Panc1 (cell line): ENCODE data around the gene PSMB2. TPM values are rescaled to one million over a fixed set of nuclear protein-coding genes. Genes with fewer than 3 reads are reported as not detected.

ENCODE experiments used
- ATAC-seq: fragments of 200-7000 bp; cut with Tn5 transposase; 2 replicates; pipeline ENCODE4 v1.9.1; 2020; ENCODE audit warnings: mild to moderate bottlenecking, moderate library complexity
- BruUV-seq: library from RNA; stranded (reverse); fragments of 400-500 nt; replicated peaks from 2 replicates; lab custom pipeline; 2021; lab: Mats Ljungman, UMichigan
- CTCF ChIA-PET: fragments of 300-600 bp; sonication (Branson Sonifier 250); formaldehyde crosslinking; loops from one replicate; lab custom pipeline; 2022; ENCODE audit warnings: antibody characterized with exemption; lab: Charles Lee
- POLR2A ChIA-PET: fragments of 300-600 bp; sonication (Branson Sonifier 250); formaldehyde crosslinking; loops from one replicate; lab custom pipeline; 2022; ENCODE audit warnings: antibody characterized with exemption; lab: Charles Lee
- DNase-seq: peaks from one replicate; pipeline ENCODE4 v3.0.0-alpha.2; 2010; ENCODE audit warnings: low read depth, low spot score
- H3K27ac ChIP-seq: 2 replicates; pipeline ENCODE4 v1.5.1; 2011; ENCODE audit warnings: mild to moderate bottlenecking, low read length, inconsistent platforms
- H3K27me3 ChIP-seq: fragments of 200-500 bp; sonication (Bioruptor generic); 2 replicates; pipeline ENCODE4 v1.6.0; 2014; ENCODE audit warnings: low read length, inconsistent platforms; ENCODE audit not compliant: control insufficient read depth, insufficient read depth
- H3K36me3 ChIP-seq: fragments of 200-500 bp; sonication (Bioruptor generic); 2 replicates; pipeline ENCODE4 v1.5.1; 2014; ENCODE audit warnings: inconsistent platforms, mild to moderate bottlenecking, low read length, moderate library complexity; ENCODE audit not compliant: control insufficient read depth, insufficient read depth
- H3K4me1 ChIP-seq: 2 replicates; pipeline ENCODE4 v1.5.1; 2011; ENCODE audit warnings: inconsistent platforms, mild to moderate bottlenecking, low read length, moderate library complexity; ENCODE audit not compliant: control insufficient read depth, insufficient read depth
- H3K4me3 ChIP-seq, 2 experiments: 2 replicates each; pipeline ENCODE4 v1.5.1; 2011 to 2012; ENCODE audit warnings: low read depth in 2 of 2, low read length in 2 of 2, mild to moderate bottlenecking in 2 of 2, inconsistent platforms in 1 of 2, moderate library complexity in 1 of 2
- H3K9me3 ChIP-seq: fragments of 200-500 bp; sonication (Bioruptor generic); 2 replicates; pipeline ENCODE4 v1.5.1; 2014; ENCODE audit warnings: low read depth, mild to moderate bottlenecking, inconsistent platforms, low read length, moderate library complexity; ENCODE audit not compliant: control insufficient read depth, insufficient read depth
- POLR2AphosphoS5 ChIP-seq: IDR thresholded peaks from 2 replicates; pipeline ENCODE4 v1.6.1; 2012; ENCODE audit warnings: mild to moderate bottlenecking, low read depth, low read length, moderate library complexity
- SIN3A ChIP-seq: IDR thresholded peaks from 2 replicates; pipeline ENCODE4 v1.6.1; 2012; ENCODE audit warnings: low read depth, mild to moderate bottlenecking, low read length, moderate library complexity, borderline replicate concordance; ENCODE audit not compliant: insufficient read depth
- TCF7L2 ChIP-seq: IDR thresholded peaks from 2 replicates; pipeline ENCODE4 v1.6.1; 2011; ENCODE audit warnings: mild to moderate bottlenecking, low read depth, low read length, inconsistent platforms
- in situ Hi-C: cut with HindIII; loops from 2 replicates; pipeline ENCODE4 v1.10.0; 2016; ENCODE audit warnings: low sequenced_read_pairs, low pct_unique_long_range_greater_than_20kb
- intact Hi-C: fragments of 100-400 bp; cut with micrococcal nuclease; formaldehyde crosslinking; loops from one replicate; pipeline ENCODE4 v1.10.0; 2022; ENCODE audit not compliant: unreplicated experiment
- total RNA-seq: library from RNA; stranded (reverse); gene quantifications from one replicate; pipeline ENCODE4 v1.2.1, GENCODE V29; 2021; ENCODE audit not compliant: unreplicated experiment
- TF ChIP-seq, protein P1 (sequence below), 2 experiments: IDR thresholded peaks; 2 replicates each; pipeline ENCODE4 v1.6.1; 2011 to 2012; ENCODE audit warnings: low read depth in 2 of 2, control low read depth in 1 of 2, low read length in 1 of 2, mild to moderate bottlenecking in 1 of 2, moderate library complexity in 1 of 2; ENCODE audit not compliant: insufficient read depth in 1 of 2
- TF ChIP-seq, protein P2 (sequence below): fragments of 450-650 bp; IDR thresholded peaks from 2 replicates; pipeline ENCODE4 v1.5.1; 2017; ENCODE audit warnings: mild to moderate bottlenecking

Gene PSMB2
- total RNA-seq, 1 experiment from 2014 or later = 95.0 TPM

DNA sequence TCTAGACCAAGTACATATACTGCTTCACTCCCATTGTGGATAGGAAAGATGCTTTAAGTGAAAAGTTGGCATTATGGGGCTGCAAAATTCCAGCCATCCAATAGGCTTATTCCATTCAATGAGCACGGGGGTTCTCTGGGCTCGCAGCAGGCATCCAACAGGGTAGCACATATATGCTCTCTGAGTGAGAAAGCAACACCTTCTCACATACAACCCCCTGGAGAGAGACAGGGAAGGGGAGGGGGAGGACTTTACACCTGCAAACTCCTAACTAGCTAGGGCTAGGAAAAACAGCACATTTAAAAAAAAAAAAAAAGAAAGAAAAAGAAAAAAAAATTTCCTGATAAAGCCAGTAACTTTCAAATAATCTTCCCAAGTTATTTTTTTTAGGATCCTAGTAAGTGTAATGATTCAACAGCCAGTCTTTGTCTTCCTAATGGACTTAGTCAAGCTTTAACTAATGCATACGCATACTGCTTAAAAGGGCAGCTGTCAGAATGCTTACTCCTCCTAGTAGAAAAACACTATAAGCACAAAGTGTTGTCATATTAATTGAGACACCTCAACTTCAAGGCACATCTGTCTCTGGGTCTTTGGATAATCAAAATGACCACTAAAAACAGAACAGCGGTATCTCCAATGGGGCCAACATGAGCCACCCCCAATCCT, 18.7 kb downstream of the PSMB2 start:
- TF ChIP-seq TCF7L2 (no peak), POLR2AphosphoS5 (no peak)
- TF ChIP-seq, protein P1, sequence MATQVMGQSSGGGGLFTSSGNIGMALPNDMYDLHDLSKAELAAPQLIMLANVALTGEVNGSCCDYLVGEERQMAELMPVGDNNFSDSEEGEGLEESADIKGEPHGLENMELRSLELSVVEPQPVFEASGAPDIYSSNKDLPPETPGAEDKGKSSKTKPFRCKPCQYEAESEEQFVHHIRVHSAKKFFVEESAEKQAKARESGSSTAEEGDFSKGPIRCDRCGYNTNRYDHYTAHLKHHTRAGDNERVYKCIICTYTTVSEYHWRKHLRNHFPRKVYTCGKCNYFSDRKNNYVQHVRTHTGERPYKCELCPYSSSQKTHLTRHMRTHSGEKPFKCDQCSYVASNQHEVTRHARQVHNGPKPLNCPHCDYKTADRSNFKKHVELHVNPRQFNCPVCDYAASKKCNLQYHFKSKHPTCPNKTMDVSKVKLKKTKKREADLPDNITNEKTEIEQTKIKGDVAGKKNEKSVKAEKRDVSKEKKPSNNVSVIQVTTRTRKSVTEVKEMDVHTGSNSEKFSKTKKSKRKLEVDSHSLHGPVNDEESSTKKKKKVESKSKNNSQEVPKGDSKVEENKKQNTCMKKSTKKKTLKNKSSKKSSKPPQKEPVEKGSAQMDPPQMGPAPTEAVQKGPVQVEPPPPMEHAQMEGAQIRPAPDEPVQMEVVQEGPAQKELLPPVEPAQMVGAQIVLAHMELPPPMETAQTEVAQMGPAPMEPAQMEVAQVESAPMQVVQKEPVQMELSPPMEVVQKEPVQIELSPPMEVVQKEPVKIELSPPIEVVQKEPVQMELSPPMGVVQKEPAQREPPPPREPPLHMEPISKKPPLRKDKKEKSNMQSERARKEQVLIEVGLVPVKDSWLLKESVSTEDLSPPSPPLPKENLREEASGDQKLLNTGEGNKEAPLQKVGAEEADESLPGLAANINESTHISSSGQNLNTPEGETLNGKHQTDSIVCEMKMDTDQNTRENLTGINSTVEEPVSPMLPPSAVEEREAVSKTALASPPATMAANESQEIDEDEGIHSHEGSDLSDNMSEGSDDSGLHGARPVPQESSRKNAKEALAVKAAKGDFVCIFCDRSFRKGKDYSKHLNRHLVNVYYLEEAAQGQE (IDR thresholded peaks at IDR 0.05; ENCODE audit: insufficient read depth in 1 of 2, low read depth in 2 of 2, low read length in 1 of 2) = no peak
- TF ChIP-seq, protein P2, sequence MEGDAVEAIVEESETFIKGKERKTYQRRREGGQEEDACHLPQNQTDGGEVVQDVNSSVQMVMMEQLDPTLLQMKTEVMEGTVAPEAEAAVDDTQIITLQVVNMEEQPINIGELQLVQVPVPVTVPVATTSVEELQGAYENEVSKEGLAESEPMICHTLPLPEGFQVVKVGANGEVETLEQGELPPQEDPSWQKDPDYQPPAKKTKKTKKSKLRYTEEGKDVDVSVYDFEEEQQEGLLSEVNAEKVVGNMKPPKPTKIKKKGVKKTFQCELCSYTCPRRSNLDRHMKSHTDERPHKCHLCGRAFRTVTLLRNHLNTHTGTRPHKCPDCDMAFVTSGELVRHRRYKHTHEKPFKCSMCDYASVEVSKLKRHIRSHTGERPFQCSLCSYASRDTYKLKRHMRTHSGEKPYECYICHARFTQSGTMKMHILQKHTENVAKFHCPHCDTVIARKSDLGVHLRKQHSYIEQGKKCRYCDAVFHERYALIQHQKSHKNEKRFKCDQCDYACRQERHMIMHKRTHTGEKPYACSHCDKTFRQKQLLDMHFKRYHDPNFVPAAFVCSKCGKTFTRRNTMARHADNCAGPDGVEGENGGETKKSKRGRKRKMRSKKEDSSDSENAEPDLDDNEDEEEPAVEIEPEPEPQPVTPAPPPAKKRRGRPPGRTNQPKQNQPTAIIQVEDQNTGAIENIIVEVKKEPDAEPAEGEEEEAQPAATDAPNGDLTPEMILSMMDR = no peak
- Histone ChIP-seq H3K9me3 (no peaks in the 10 kb centered on the region), H3K27me3 (no peaks in the 10 kb centered on the region), H3K27ac (no peak overlapping the region), H3K4me1 (no peaks in the 10 kb centered on the region), H3K4me3 (no peak overlapping the region), H3K36me3 (peaks cover 10% of the 10 kb centered on the region)
- CTCF ChIA-PET = no interaction called here
- intact Hi-C loops (no loop called here), in situ Hi-C loops (no loop called here)
- POLR2A ChIA-PET = no interaction called here
- BruUV-seq = no TSS peak
- DNase-seq (no peak), ATAC-seq (no peak)

DNA sequence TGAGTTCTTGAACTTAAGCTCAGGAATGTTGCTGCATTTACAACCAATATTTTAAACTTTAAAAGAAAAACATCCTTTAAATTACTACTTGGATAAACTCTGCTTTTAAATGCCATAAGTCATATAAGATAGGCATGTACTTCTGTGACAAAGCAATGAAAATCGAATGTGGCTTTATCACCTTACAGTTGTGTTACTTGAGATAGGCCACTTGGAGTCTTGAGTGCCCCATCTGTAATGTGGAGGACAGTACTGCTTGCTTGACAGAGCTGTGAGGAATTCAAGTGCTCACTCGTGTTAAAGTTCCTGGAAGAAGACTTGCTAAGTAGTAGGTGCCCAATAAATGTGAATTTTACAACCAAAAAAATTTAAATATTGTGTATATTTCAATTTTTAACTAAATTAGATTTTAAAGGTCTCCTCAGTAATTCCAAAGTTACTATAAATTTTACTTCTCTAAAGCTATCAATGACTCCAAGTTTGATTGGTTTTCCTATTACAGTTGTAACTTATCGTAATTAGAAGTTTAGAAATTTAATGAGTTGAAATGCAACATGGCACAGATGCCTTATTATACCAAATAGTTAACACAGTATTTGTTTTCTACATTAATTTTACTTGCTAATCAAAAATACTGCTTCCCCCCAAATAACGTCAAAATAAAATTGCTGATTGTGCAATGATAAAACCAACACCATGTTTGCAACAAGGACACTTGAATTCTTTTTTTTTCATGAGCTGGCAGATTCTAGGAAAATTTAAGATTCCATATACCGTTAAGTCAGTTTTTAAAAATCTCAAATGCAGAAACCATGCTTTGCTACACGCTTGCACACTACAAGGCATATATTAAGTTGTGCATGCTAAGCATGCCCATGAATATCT, 21.8 kb downstream of the PSMB2 start:
- no peak overlapping the region for H3K27ac ChIP-seq
- in situ Hi-C loops (no loop called here), intact Hi-C loops (no loop called here)
- H3K4me3 ChIP-seq = no peak overlapping the region
- POLR2A ChIA-PET = no interaction called here
- H3K36me3 ChIP-seq = peaks cover 20% of the 10 kb centered on the region
- H3K4me1 ChIP-seq = no peaks in the 10 kb centered on the region
- CTCF ChIA-PET = interaction anchor here (1.2 kb wide), 1 partner anchor 107 kb away, joined by 3 read pairs; no protein-coding TSS in a partner anchor
- no peak for ATAC-seq
- no peak for TF ChIP-seq TCF7L2
- TF ChIP-seq, protein P1 (IDR thresholded peaks at IDR 0.05; ENCODE audit: insufficient read depth in 1 of 2, low read depth in 2 of 2, low read length in 1 of 2) = no peak
- no peak for TF ChIP-seq POLR2AphosphoS5
- TF ChIP-seq, protein P2 = no peak
- no peak for TF ChIP-seq SIN3A
- no peak for DNase-seq
- no peaks in the 10 kb centered on the region for H3K9me3 ChIP-seq
- BruUV-seq = TSS peak; percentile 12
- no peaks in the 10 kb centered on the region for H3K27me3 ChIP-seq
